GM12892 (cell line): ENCODE measurements around the gene ILF3.

Experiments
- DNase-seq: peaks from one replicate; pipeline ENCODE4 v3.0.0; 2011; ENCODE audit not compliant: insufficient read length
- FAIRE-seq: peaks from 2 replicates; lab custom pipeline; 2011; peaks lifted over from hg19 to GRCh38; lab: Jason Lieb, UNC
- POLR2A ChIP-seq: IDR thresholded peaks from 2 replicates; pipeline ENCODE4 v1.6.1; 2011; ENCODE audit warnings: low read depth, low read length, control low read depth
- POLR2AphosphoS5 ChIP-seq: IDR thresholded peaks from 2 replicates; pipeline ENCODE4 v1.6.1; 2011; ENCODE audit warnings: low read depth, low read length, control low read depth
- TAF1 ChIP-seq: IDR thresholded peaks from 2 replicates; pipeline ENCODE4 v1.6.1; 2011; ENCODE audit warnings: low read depth, mild to moderate bottlenecking, control low read depth, low read length, borderline replicate concordance

Gene ILF3

GRCh38 chr19:10683064-10683426, 28.9 kb downstream of the ILF3 start:
- no peak for FAIRE-seq
- no peak for DNase-seq
- no peak for TF ChIP-seq POLR2AphosphoS5
- TF ChIP-seq TAF1, result no peak
- no peak for TF ChIP-seq POLR2A

DNA sequence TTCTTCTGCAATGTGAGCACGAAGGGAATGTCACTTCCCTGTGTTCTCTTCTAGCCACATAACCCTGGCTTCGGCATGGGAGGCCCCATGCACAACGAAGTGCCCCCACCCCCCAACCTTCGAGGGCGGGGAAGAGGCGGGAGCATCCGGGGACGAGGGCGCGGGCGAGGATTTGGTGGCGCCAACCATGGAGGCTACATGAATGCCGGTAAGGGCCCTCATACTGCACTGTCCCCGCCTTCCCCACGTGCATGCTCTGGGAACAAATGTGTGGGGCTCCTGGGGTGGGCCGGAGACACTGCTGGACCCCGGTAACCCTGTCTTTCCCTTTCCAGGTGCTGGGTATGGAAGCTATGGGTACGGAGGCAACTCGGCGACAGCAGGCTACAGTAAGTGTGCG, 29.4 kb downstream of the ILF3 start:
- no peak for FAIRE-seq
- TF ChIP-seq TAF1 (no peak), POLR2A (peak; percentile 22; the same call in 1 of the 2 replicates), POLR2AphosphoS5 (peak; percentile 25; the same call in 1 of the 2 replicates)
- no peak for DNase-seq

DNA sequence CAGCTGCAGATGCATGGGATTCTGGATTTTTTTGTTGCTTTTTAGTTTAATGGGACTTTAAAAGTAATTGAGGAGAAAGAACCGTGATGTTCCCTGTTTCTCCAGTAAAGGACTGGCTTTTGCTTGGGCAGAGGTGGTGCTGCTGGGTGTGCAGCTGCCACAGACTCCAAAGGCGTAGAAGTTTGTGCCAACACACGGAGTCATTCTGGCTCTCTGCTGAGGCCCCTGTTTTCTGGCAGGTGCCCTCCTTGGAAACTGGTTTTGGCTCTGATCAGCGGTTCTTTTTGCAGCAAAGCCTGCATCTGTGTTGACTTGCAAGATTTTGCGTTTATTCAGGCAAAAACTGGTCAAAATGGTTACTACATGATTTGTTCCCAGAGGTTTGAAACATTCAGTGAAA, 31.1 kb downstream of the ILF3 start:
- FAIRE-seq (no peak), DNase-seq (no peak)
- TF ChIP-seq TAF1 (no peak), POLR2A (no peak), POLR2AphosphoS5 (no peak)

DNA sequence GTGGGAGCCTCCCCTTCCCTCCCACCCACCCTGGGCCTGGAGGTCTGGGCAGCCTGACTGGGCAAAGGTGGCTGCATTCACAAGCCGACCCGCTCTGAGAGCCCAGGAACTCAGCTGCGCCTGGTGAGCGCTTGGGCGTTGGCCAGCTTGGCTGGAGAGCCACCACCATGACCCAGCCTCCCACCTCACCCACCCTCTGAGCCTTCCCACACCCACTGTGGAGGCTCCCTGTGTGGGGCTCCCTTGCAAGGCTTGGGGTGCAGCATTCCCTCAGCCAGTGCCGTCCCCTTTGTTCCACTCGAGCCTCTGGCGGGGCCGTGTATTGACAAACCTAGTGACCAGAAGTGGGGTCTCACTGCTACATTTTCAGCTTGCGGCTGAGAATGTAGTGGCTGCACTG, 32.0 kb downstream of the ILF3 start:
- TF ChIP-seq POLR2AphosphoS5, result peak; percentile 68; the same call in 1 of the 2 replicates
- TF ChIP-seq POLR2A, result peak; percentile 14; the same call in 1 of the 2 replicates
- no peak for TF ChIP-seq TAF1
- DNase-seq (no peak), FAIRE-seq (no peak)

DNA sequence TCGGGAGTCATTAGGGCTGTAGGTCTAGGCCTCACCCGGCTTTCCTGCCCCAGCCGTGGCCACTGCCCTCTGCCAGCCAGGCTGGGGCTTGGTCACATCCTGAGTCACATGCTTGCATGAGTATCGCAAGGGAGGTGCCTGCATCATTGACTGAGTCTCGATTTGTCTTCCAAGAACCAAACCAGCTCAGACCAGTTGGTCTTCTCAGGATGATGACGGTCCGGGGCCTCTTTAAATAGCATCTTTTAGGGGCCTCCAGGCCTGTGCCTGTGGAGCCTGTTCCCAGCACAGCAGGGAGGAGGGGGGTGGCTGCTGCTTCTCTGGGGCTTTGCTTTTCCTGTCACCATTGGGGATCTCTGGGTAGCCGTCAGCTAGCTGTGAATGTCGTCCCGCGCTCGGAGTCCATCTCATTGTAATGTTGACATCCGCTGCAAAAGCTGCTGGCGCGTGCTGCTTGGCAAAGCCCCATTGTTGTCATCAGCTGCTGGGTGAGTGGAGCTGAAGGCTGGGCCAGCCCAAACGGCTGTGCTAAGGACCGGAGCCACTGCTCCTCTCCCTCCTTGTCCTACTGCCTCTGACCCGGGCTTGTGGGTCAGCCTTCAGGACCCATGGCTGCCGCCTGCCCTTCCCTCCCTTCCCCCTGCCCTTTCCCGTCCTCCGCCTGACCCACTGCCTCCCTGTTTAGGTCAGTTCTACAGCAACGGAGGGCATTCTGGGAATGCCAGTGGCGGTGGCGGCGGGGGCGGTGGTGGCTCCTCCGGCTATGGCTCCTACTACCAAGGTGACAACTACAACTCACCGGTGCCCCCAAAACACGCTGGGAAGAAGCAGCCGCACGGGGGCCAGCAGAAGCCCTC, 32.7 kb downstream of the ILF3 start:
- no peak for FAIRE-seq
- TF ChIP-seq POLR2AphosphoS5 (peak; percentile 84; the same call in 1 of the 2 replicates), POLR2A (peak; percentile 35), TAF1 (no peak)
- DNase-seq, result no peak

DNA sequence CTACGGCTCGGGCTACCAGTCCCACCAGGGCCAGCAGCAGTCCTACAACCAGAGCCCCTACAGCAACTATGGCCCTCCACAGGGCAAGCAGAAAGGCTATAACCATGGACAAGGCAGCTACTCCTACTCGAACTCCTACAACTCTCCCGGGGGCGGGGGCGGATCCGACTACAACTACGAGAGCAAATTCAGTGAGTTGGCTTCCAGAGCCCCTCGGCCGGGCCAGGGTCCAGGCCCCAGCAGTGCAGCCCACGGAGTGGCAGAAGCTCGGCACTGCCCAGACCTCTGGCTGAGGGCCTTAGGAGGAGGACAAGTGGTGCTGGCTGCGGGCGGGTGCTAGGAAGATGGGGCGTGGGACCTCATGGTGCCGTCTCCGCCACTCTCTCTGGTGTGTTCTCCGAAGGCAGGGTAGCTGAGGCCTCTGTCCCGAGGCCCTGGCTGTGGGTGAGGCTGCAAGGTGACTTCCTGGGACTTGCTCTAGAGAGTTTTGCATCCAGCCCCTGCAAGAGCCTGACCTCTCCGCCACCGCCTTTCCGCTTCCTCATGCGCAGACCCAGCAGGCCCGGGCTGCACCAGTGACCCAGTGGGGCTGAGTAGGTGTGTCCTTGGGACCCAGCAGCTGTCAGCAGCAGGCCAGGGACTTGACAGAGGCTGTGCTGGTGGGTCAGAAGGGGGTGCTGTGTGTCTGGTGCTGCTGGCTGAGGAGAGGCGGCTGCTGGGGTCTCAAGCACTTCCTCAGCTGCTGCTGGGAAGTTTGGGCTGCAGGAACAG, 33.6 kb downstream of the ILF3 start:
- TF ChIP-seq POLR2AphosphoS5 (peak; percentile 73; the same call in 1 of the 2 replicates), POLR2A (no peak; the same call in 1 of the 2 replicates)
- FAIRE-seq (no peak), DNase-seq (no peak)

DNA sequence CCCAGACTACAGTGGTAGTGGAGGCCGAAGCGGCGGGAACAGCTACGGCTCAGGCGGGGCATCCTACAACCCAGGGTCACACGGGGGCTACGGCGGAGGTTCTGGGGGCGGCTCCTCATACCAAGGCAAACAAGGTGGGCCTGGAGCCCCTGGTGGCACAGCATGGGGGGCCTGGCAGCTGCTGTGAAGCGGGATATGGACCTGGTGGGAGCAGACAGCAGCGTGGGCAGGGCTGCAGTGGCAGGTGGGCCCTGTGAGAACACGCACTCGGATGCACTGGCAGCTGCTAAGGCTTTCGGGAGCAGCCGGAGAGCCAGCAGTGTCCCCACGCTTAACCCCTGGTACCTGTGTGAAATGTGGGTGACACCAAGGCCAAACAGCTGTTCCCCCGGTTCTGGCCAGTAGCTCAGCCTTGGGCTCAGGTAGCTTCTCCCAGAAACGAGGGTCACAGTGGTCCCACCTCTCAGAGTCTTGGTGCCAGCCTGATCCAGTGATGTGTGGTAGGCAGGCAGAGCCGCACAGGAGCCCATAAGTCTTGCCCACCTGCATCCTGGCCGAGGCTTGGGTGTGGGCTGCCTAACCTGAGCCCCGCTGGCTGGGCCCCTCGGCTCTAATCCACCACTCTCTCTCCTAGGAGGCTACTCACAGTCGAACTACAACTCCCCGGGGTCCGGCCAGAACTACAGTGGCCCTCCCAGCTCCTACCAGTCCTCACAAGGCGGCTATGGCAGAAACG, 34.6 kb downstream of the ILF3 start:
- FAIRE-seq (no peak), DNase-seq (no peak)
- TF ChIP-seq TAF1 (no peak), POLR2A (peak; percentile 26; the same call in 1 of the 2 replicates), POLR2AphosphoS5 (peak; percentile 66; the same call in 1 of the 2 replicates)

DNA sequence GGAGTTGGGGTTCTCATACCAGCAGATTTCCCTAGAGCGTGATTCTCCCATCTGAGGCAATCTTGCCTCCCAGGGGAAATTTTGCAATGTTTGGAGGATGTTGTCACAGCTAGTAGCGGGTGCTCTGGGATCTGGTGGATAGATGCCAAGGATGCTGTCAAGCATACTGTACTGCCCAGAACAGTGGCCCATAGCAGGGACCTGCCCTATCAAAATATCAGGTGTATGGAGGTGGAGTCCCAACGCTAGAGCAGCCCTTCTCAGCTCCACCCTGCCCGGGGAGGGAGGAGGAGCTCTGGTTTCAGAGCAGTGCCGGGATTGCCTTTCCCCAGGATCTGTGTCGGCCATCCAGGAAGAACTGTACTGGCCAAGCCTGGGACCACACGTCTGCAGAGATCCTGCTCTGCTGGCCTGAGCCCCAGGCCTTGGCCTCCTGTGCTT, 36.2 kb downstream of the ILF3 start:
- DNase-seq (no peak), FAIRE-seq (no peak)
- TF ChIP-seq POLR2AphosphoS5 (0 out of 2 replicates have a peak, but pooled peaks have one; percentile 7), POLR2A (no peak)

DNA sequence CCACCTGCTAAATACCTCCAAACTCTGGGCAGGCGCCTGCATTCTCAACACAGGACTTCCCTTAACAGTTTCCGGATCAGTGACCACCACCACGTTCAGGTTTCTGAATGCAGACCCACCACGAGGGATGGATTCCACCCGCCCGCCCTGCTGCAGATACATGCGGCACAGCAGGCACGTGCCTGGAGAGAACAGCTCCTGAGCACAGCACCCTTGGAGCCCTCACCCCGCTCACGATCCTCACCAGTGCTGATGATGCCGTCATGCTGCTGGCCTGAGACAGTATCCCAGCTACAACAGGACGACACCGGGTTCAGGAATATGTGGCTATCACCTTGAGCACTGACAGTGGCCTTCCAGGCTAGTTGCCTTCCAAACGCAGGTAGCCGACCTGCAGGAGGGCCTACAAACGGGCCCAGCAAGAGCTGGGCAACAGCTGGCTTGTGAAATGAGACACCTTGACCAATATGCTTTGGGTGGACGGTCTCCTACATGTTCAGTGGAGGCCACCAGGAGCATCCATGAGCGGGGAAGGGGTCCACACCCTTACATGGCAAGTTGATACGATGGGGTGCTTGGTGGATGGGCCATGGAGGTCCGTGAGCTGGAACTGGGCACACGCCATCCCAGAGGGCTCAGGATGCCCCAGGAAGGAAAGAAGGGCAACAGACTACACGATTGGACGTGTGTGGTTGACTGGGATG, 37.2 kb downstream of the ILF3 start:
- FAIRE-seq (no peak), DNase-seq (no peak)
- TF ChIP-seq TAF1, result no peak
- no peak for TF ChIP-seq POLR2A
- no peak; the same call in 1 of the 2 replicates for TF ChIP-seq POLR2AphosphoS5

- TF ChIP-seq POLR2A, result no peak
- TF ChIP-seq POLR2AphosphoS5, result peak; percentile 73
- no peak for DNase-seq
- FAIRE-seq, result no peak
Measured at GRCh38 chr19:10691883-10692282, 37.7 kb downstream of the ILF3 start.
